GM13976 (cell line): ENCODE data around the gene AFF2.

Source experiments
- DNase-seq: peaks from one replicate; pipeline ENCODE4 v3.0.0; 2012; ENCODE audit warnings: low spot score
- in situ Hi-C: fragments of 300-500 bp; cut with MboI; formaldehyde crosslinking; loops from one replicate; pipeline ENCODE4 v1.12.0; 2022; ENCODE audit warnings: low sequenced_read_pairs, mixed read lengths, inconsistent platforms; ENCODE audit not compliant: unreplicated experiment
- TF ChIP-seq, protein P1 (sequence below): IDR thresholded peaks from 2 replicates; pipeline ENCODE4 v1.5.1; 2012; ENCODE audit warnings: borderline replicate concordance, mild to moderate bottlenecking; ENCODE audit not compliant: insufficient read depth; ENCODE audit errors: extremely low read depth, missing control alignments, control extremely low read depth

Gene AFF2

DNA sequence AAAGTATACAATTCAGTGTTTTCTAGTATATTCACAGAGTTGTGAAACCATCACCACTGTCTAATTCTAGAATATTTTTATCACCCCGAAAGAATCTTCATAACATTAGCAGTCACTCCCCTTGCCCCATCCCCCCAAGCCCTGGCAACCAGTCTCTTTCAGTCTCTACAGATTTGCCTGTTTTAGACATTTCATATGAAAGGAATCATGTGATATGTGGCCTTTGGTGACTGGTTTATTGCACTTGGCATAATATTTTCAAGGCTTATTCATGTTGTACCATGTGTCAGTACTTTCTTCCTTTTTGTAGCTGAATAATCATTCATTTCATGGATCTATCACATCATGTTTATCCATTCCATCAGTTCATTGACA is 371.7 kb downstream of the AFF2 start:
- in situ Hi-C loops: no loop called here
- TF ChIP-seq, protein P1, sequence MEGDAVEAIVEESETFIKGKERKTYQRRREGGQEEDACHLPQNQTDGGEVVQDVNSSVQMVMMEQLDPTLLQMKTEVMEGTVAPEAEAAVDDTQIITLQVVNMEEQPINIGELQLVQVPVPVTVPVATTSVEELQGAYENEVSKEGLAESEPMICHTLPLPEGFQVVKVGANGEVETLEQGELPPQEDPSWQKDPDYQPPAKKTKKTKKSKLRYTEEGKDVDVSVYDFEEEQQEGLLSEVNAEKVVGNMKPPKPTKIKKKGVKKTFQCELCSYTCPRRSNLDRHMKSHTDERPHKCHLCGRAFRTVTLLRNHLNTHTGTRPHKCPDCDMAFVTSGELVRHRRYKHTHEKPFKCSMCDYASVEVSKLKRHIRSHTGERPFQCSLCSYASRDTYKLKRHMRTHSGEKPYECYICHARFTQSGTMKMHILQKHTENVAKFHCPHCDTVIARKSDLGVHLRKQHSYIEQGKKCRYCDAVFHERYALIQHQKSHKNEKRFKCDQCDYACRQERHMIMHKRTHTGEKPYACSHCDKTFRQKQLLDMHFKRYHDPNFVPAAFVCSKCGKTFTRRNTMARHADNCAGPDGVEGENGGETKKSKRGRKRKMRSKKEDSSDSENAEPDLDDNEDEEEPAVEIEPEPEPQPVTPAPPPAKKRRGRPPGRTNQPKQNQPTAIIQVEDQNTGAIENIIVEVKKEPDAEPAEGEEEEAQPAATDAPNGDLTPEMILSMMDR: no peak
- DNase-seq: no peak

DNA sequence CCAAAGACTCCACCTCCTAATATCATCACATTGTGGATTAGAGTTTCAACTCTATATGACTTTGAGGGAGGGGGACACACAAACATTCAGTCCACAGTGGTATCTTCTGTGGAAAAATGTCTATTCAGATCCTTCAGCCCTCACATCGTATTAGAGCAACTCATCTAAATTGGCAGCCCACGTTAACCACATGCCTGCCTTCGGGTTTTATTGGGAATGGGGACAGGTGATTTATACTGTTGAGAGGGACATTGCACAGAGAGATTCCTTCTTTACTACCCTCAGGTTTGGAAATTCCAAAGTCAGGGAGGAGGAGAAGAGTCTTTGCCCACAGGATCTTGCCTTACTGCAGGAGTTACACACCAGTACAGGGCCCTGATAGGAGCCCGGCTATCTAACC is 372.5 kb downstream of the AFF2 start:
- in situ Hi-C loops: no loop called here
- TF ChIP-seq, protein P1: no peak
- DNase-seq: no peak

DNA sequence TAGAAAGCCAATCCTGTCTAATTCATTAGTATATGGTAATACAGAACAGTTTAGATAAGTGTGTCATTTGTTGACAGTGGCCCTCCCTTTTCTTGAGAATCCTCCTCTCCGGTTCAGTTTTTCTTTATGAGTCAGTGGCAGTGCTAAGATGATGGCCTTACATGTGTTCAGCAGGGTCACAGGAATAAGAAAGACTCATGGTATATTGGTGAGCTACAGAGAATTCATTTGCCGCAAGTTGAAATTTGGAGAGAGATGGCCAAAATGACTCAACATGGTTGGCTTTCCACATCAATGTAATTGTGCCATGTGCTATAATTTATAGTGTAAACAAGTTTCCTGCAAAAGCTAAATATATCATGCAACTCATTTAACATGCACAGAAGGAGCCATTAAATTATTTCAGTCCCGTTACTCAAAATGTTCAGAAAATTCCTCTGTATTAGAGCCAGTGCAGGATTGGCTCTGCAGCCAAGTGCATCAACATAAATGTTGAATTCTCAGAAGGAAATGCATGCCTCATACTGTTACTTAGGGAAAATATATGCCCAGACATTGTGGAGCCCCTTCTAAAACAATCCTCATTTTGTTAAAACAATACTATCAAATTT is 374.3 kb downstream of the AFF2 start:
- in situ Hi-C loops: no loop called here
- TF ChIP-seq, protein P1: no peak
- no peak for DNase-seq

DNA sequence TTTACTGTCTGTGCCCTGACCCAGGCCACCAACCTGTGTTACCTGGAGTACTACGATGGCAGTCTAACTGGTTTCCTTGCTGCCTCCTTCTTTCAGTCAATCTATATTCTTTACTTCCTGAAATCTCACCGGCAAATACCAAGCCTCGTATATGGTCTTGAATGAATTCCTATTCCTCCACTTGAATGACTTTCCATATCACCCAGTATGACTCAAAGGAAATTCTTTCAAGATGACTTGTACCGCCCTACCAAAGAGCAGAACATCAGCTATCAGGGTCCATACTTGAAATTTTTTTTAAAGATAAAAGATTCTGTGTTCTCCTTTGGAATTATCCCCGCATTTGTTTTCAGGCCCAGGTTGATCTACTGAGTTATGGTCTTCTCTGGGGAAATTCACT is 378.0 kb downstream of the AFF2 start:
- DNase-seq: no peak
- in situ Hi-C loops: no loop called here
- TF ChIP-seq, protein P1: no peak

DNA sequence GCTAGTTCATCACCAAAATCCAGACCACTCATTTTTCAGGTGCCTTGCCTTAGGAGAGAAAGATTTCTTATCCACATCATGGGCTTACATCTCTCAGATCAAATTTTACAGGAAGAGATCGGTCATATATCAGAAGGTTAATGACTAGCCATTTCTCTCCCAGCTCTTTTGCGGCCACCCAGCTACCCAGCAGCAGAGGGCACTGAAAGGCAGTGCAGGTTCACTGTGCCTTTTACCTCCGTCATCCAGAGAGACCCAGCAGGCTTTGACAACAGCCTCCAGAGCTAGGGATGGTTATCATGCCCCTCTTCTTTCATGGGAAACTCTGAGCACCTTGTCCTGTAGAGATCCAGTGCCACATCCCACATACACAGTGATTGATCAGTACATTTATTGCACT is 384.8 kb downstream of the AFF2 start:
- TF ChIP-seq, protein P1: no peak
- no peak for DNase-seq
- in situ Hi-C loops: no loop called here

DNA sequence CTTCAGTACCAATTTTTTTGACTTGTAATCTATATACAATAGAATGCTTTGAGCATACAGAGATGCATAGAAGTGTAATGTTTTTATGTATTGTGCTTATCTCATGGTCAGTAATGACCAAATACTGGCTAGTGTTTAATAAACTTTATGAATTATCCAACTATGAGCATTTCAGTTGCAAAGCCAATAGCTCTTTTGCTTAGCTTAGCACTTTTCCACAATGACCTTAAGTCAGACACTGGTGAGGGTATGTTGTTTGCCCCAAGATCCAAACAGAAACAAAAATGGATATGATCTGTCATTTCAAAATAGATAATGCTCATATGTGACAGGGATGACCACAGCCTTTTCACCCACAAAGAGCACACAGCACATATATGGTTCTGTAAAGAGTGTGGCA is 393.0 kb downstream of the AFF2 start:
- TF ChIP-seq, protein P1: no peak
- in situ Hi-C loops: no loop called here
- no peak for DNase-seq
